K562 (cell line): ENCODE data around the gene TVP23A. TPM values are rescaled to one million over a fixed set of nuclear protein-coding genes. Genes with fewer than 3 reads are reported as not detected.

Source experiments
- BCLAF1 ChIP-seq, 2 experiments: fragments of 450-650 bp in 1 of 2; IDR thresholded peaks; 2 replicates each; pipeline ENCODE4 v1.6.1; 2011 to 2017; ENCODE audit warnings: low read depth in 2 of 2, antibody characterized with exemption in 1 of 2, borderline replicate concordance in 1 of 2, low read length in 1 of 2, mild to moderate bottlenecking in 1 of 2, mixed read lengths in 1 of 2; ENCODE audit not compliant: control insufficient read depth in 1 of 2
- BRF1 ChIP-seq: IDR thresholded peaks from 3 replicates; pipeline ENCODE4 v1.6.1; 2011; ENCODE audit warnings: borderline replicate concordance, mild to moderate bottlenecking; ENCODE audit not compliant: insufficient read length; ENCODE audit errors: extremely low read depth
- DACH1 ChIP-seq: fragments of 450-650 bp; IDR thresholded peaks from 2 replicates; pipeline ENCODE4 v1.6.1; 2018; ENCODE audit not compliant: partially characterized antibody
- GTF2A2 ChIP-seq: IDR thresholded peaks from 2 replicates; pipeline ENCODE4 v1.6.1; 2016; ENCODE audit warnings: mild to moderate bottlenecking, missing genetic modification characterization, missing compliant biosample characterization
- HBP1 ChIP-seq: fragments of 450-650 bp; formaldehyde crosslinking; IDR thresholded peaks from 2 replicates; pipeline ENCODE4 v1.4.0; 2022; ENCODE audit warnings: missing genetic modification characterization
- LCOR ChIP-seq: sonication (generic); formaldehyde crosslinking; IDR thresholded peaks from 2 replicates; pipeline ENCODE4 v1.8.0; 2022; ENCODE audit warnings: mild to moderate bottlenecking, missing genetic modification reagents
- MBD1 ChIP-seq: fragments of 250-450 bp; sonication (Bioruptor Pico); IDR thresholded peaks from 2 replicates; pipeline ENCODE4 v1.8.0; 2022; ENCODE audit warnings: inconsistent platforms
- NR2C1 ChIP-seq, 2 experiments: fragments of 450-650 bp; IDR thresholded peaks; 2 replicates each; pipeline ENCODE4 v1.6.1; 2017; ENCODE audit warnings: mild to moderate bottlenecking in 2 of 2, antibody characterized with exemption in 1 of 2, inconsistent platforms in 1 of 2, missing compliant biosample characterization in 1 of 2, missing genetic modification characterization in 1 of 2
- POLR2AphosphoS5 ChIP-seq: IDR thresholded peaks from 2 replicates; pipeline ENCODE4 v1.6.1; 2011; ENCODE audit warnings: mild to moderate bottlenecking, low read depth, low read length, moderate library complexity; ENCODE audit not compliant: control insufficient read depth, insufficient read depth
- SRSF9 ChIP-seq: fragments of 200-400 bp; formaldehyde crosslinking; IDR thresholded peaks from 2 replicates; pipeline ENCODE4 v1.6.1; 2017; ENCODE audit warnings: low read depth, low read length, borderline replicate concordance
- TEAD4 ChIP-seq, 2 experiments: sonication (generic) in 1 of 2; formaldehyde crosslinking in 1 of 2; IDR thresholded peaks; 2 replicates each; pipeline versions ENCODE4 v1.6.1 to v1.8.0; 2012 to 2022; ENCODE audit warnings: borderline replicate concordance in 1 of 2, inconsistent platforms in 1 of 2, low read length in 1 of 2, mild to moderate bottlenecking in 1 of 2, missing genetic modification reagents in 1 of 2
- TFE3 ChIP-seq: fragments of 450-650 bp; formaldehyde crosslinking; IDR thresholded peaks from 2 replicates; pipeline ENCODE4 v1.4.0; 2020; ENCODE audit warnings: mild to moderate bottlenecking, mixed read lengths
- ZNF12 ChIP-seq: sonication (generic); formaldehyde crosslinking; IDR thresholded peaks from 2 replicates; pipeline ENCODE4 v1.4.0; 2020; ENCODE audit warnings: mild to moderate bottlenecking, missing genetic modification reagents
- ZNF224 ChIP-seq: sonication (generic); formaldehyde crosslinking; IDR thresholded peaks from 2 replicates; pipeline ENCODE4 v1.8.0; 2022; ENCODE audit warnings: mild to moderate bottlenecking, missing genetic modification reagents
- ZNF274 ChIP-seq: IDR thresholded peaks from 2 replicates; pipeline ENCODE4 v1.6.1; 2011; ENCODE audit warnings: low read depth, mild to moderate bottlenecking, low read length, moderate library complexity, borderline replicate concordance
- polyA plus RNA-seq, 8 experiments: library from polyadenylated mRNA; depleted of rRNA in 4 of 8; stranded (reverse) in 5 of 8; unstranded in 3 of 8; fragments of >200 nt; fragmentation: Nextera tagmentation in 2 of 8; fragmentation: Illumina TruSeq in 1 of 8; extraction: Ambion mirVana in 2 of 8; extraction: Trizol in 1 of 8; gene quantifications; 2 replicates each; pipeline versions ENCODE4 v1.2.1 to v1.2.3, GENCODE V29; 2011 to 2014; ENCODE audit warnings: inconsistent platforms in 1 of 8, missing spikeins in 1 of 8
- total RNA-seq, 7 experiments: library from RNA; depleted of rRNA in 6 of 7; stranded (reverse); fragments of >200 nt in 6 of 7; fragmentation: Illumina TruSeq in 2 of 7; extraction: Trizol in 2 of 7; gene quantifications; 2 replicates each; pipeline versions ENCODE4 v1.2.1 to v1.2.3, GENCODE V29; 2011 to 2021; ENCODE audit warnings: low replicate concordance in 1 of 7
- TF ChIP-seq, protein P1 (sequence below): fragments of 450-650 bp; IDR thresholded peaks from one replicate; pipeline ENCODE4 v1.6.1; 2018; ENCODE audit warnings: mild to moderate bottlenecking, moderate library complexity; ENCODE audit not compliant: partially characterized antibody

The TVP23A gene
- total and polyA plus RNA-seq, 9 of the 15 experiments (the other 6 are each of a cell fraction or from before 2014, with no cell fraction given) = 0.04 to 0.77 (median 0.10) TPM; not detected in 3

DNA sequence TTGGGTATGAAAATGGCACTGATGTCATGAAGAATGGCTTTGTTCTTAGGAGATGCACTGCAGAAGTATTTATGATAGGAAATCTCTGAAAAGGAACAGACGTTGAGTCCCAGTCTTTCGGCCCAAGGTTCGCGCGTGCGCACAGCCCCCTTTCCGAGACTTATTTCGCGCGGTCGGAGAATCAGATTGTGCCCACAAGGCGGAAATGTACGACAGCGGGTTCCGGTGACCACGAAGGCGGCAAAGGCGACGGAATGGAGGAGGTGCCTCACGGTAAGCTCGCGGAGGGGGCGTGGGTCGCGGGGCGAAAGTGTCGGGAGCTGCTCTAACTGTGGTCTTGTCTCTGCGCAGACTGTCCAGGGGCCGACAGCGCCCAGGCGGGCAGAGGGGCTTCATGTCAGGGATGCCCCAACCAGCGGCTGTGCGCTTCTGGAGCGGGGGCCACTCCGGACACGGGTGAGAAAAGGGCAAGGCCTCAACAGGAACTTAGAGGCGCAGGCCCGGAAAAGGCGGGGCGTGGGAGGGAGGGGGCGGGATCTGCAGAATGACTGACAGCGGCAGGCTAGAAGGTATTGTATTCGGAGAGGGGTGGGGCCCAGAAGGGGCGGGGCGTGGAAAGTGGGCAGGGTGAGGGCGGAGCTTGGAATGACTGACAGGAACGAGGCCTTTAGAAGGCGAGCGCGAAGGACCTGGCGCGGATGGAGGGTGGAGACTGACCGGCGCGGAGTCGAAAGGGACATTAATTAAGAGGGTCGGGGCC lies 74.8 kb downstream of the TVP23A start, which contains the start of gene NUBP1 (continued):
- TF ChIP-seq ZNF224 (no peak), TFE3 (CRISPR knock-in tag) (no peak), BRF1 (no peak), MBD1 (CRISPR knock-in tag) (no peak), BCLAF1 (IDR thresholded peaks at IDR 0.05; ENCODE audit: borderline replicate concordance in 1 of 2, control insufficient read depth in 1 of 2, low read depth in 2 of 2, low read length in 1 of 2) (no peak), LCOR (CRISPR knock-in tag) (peak; percentile 81; the same call in 1 of the 2 replicates), POLR2AphosphoS5 (peak; percentile 86; the same call in 1 of the 2 replicates), TEAD4 (IDR thresholded peaks at IDR 0.05; ENCODE audit: low read length) (no peak), TEAD4 (CRISPR knock-in tag; IDR thresholded peaks at IDR 0.05; ENCODE audit: borderline replicate concordance) (no peak), DACH1 (no peak), NR2C1 (IDR thresholded peaks at IDR 0.05) (no peak), NR2C1 (tag; IDR thresholded peaks at IDR 0.05) (peak; percentile 67), GTF2A2 (tag) (no peak), SRSF9 (no peak), ZNF274 (no peak), ZNF12 (CRISPR knock-in tag) (no peak), HBP1 (CRISPR knock-in tag) (0 out of 2 replicates have a peak, but pooled peaks have one; percentile 66)
- TF ChIP-seq, protein P1, sequence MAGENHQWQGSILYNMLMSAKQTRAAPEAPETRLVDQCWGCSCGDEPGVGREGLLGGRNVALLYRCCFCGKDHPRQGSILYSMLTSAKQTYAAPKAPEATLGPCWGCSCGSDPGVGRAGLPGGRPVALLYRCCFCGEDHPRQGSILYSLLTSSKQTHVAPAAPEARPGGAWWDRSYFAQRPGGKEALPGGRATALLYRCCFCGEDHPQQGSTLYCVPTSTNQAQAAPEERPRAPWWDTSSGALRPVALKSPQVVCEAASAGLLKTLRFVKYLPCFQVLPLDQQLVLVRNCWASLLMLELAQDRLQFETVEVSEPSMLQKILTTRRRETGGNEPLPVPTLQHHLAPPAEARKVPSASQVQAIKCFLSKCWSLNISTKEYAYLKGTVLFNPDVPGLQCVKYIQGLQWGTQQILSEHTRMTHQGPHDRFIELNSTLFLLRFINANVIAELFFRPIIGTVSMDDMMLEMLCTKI = no peak
